ENCODE results near the gene NES.
A peak's percentile ranks its signal among the peaks of the same experiment; 100 is the strongest.

The NES gene

GRCh38 chr1:156698995-156699394 lies 21.8 kb upstream of the NES start:
- TF ChIP-seq ZNF362 (tag by site-specific recombination; IDR thresholded peaks at IDR 0.05) = no peak
- TF ChIP-seq ZBTB11 (tag by site-specific recombination; conservative IDR thresholded peaks at IDR 0.05; ENCODE audit: low read depth) = no peak
- peak; percentile 86 for TF ChIP-seq EGR2 (tag by site-specific recombination; IDR thresholded peaks at IDR 0.05; ENCODE audit: low read depth)
- no peak; the same call in 1 of the 2 replicates for TF ChIP-seq ZNF585B (tag by site-specific recombination; IDR thresholded peaks at IDR 0.05)
- no peak for TF ChIP-seq ZNF169 (tag by site-specific recombination; IDR thresholded peaks at IDR 0.05)
- TF ChIP-seq GLIS2 (tag by site-specific recombination; IDR thresholded peaks at IDR 0.05) = no peak
- TF ChIP-seq ZFHX2 (tag by site-specific recombination; conservative IDR thresholded peaks at IDR 0.05) = peak; percentile 49
- no peak for TF ChIP-seq ZEB2 (tag by site-specific recombination; IDR thresholded peaks at IDR 0.05)
- CTCF ChIA-PET = interaction anchor here (0.6 to 20.2 kb wide), 3 partner anchors 10 to 269 kb away, joined by 3 to 579 read pairs (median 3); partner anchors contain the start of gene NES
- H3K9me3 ChIP-seq (ENCODE audit: control insufficient read depth, insufficient read depth, low read depth, low read length) = no peaks in the 10 kb centered on the region
- POLR2A ChIA-PET = no interaction called here
- H3K4me3 ChIP-seq (ENCODE audit: low read depth, low read length) = no peak overlapping the region
- peaks cover 0 to 32% of the 10 kb centered on the region in 2 experiments; a peak in 1 of 3 replicates for H3K36me3 ChIP-seq (ENCODE audit: control insufficient read depth in 2 of 2, insufficient read depth in 1 of 2, low read length in 2 of 2)
- no peak overlapping the region for H3K27ac ChIP-seq (ENCODE audit: extremely low read depth, low read depth, low read length)
- H3K4me1 ChIP-seq (ENCODE audit: control insufficient read depth, insufficient read depth, low read length) = peaks cover 4% of the 10 kb centered on the region; the same call in 1 of the 2 replicates

GRCh38 chr1:156697481-156697880 lies 20.3 kb upstream of the NES start:
- Histone ChIP-seq H3K9me3 (ENCODE audit: control insufficient read depth, insufficient read depth, low read depth, low read length) (no peaks in the 10 kb centered on the region), H3K27ac (ENCODE audit: extremely low read depth, low read depth, low read length) (no peak overlapping the region), H3K4me1 (ENCODE audit: control insufficient read depth, insufficient read depth, low read length) (peaks cover 12% of the 10 kb centered on the region), H3K36me3 (ENCODE audit: control insufficient read depth in 2 of 2, insufficient read depth in 1 of 2, low read length in 2 of 2) (peaks cover 0 to 32% of the 10 kb centered on the region in 2 experiments; a peak in 1 of 3 replicates), H3K4me3 (ENCODE audit: low read depth, low read length) (no peak overlapping the region)
- TF ChIP-seq GLIS2 (tag by site-specific recombination; IDR thresholded peaks at IDR 0.05) (peak; percentile 53; the same call in 1 of the 2 replicates), WT1 (tag by site-specific recombination; IDR thresholded peaks at IDR 0.05) (0 out of 2 replicates have a peak, but pooled peaks have one; percentile 14), ZBTB44 (tag by site-specific recombination; IDR thresholded peaks at IDR 0.05) (no peak)
- CTCF ChIA-PET = interaction anchor here (1.0 to 20.2 kb wide), 4 partner anchors 8 to 72 kb away, joined by 3 to 579 read pairs (median 4); partner anchors contain the start of gene CRABP2
- POLR2A ChIA-PET = interaction anchor here (0.6 kb wide), 1 partner anchor 23 kb away, joined by 4 read pairs; no protein-coding TSS in a partner anchor

- H3K4me3 ChIP-seq (ENCODE audit: low read depth, low read length) = no peak overlapping the region
- CTCF ChIA-PET = interaction anchor here (1.0 to 20.2 kb wide), 4 partner anchors 8 to 71 kb away, joined by 3 to 579 read pairs (median 4); partner anchors contain the start of gene CRABP2
- TF ChIP-seq ZXDB (tag by site-specific recombination; IDR thresholded peaks at IDR 0.05) (no peak), PRDM1 (tag by site-specific recombination; IDR thresholded peaks at IDR 0.05) (peak; percentile 57; the same call in 1 of the 2 replicates)
- no peaks in the 10 kb centered on the region for H3K9me3 ChIP-seq (ENCODE audit: control insufficient read depth, insufficient read depth, low read depth, low read length)
- H3K4me1 ChIP-seq (ENCODE audit: control insufficient read depth, insufficient read depth, low read length) = peaks cover 12% of the 10 kb centered on the region
- H3K36me3 ChIP-seq (ENCODE audit: control insufficient read depth in 2 of 2, insufficient read depth in 1 of 2, low read length in 2 of 2) = peaks cover 0 to 32% of the 10 kb centered on the region in 2 experiments; a peak in 1 of 3 replicates
- H3K27ac ChIP-seq (ENCODE audit: extremely low read depth, low read depth, low read length) = no peak overlapping the region
- POLR2A ChIA-PET = no interaction called here
Measured at GRCh38 chr1:156696755-156697154, 19.5 kb upstream of the NES start.

All from HEK293 (cell line).